ENCODE data around the gene RBM4B. TPM values are rescaled to one million over a fixed set of nuclear protein-coding genes. Genes with fewer than 3 reads are reported as not detected.

RBM4B gene
- total RNA-seq, 1 donor from 2014 or later: 61.2 TPM

DNA sequence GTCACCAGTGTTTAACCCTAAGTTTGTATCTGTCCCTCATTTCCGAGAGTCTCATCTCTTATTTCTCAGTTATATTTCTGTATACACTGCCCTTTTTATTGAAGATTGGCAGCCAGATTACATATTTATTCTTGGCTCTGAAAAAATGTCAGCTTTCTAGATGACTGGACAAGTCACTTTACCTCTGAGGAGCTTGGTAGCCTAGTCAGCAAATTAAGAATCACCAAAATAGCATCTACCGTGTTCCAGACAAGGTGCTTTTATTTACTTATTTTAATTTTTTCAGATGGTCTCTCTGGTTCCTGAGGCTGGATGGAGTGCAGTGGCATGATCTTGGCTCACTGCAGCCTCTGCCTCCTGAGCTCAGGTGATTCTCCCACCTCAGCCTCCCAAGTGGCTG lies 44.7 kb downstream of the RBM4B start:
- H3K9me3 Mint-ChIP-seq (ENCODE audit: unreplicated experiment): no peaks in the 10 kb centered on the region
- H3K27ac Mint-ChIP-seq (ENCODE audit: unreplicated experiment): no peak overlapping the region
- TF ChIP-seq, protein P1, sequence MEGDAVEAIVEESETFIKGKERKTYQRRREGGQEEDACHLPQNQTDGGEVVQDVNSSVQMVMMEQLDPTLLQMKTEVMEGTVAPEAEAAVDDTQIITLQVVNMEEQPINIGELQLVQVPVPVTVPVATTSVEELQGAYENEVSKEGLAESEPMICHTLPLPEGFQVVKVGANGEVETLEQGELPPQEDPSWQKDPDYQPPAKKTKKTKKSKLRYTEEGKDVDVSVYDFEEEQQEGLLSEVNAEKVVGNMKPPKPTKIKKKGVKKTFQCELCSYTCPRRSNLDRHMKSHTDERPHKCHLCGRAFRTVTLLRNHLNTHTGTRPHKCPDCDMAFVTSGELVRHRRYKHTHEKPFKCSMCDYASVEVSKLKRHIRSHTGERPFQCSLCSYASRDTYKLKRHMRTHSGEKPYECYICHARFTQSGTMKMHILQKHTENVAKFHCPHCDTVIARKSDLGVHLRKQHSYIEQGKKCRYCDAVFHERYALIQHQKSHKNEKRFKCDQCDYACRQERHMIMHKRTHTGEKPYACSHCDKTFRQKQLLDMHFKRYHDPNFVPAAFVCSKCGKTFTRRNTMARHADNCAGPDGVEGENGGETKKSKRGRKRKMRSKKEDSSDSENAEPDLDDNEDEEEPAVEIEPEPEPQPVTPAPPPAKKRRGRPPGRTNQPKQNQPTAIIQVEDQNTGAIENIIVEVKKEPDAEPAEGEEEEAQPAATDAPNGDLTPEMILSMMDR (IDR thresholded peaks at IDR 0.05; ENCODE audit: partially characterized antibody, unreplicated experiment): no peak
- peaks cover 2% of the 10 kb centered on the region for H3K27me3 Mint-ChIP-seq (ENCODE audit: unreplicated experiment)
- H3K4me1 Mint-ChIP-seq (ENCODE audit: low read depth, unreplicated experiment): peaks cover 22% of the 10 kb centered on the region
- H3K36me3 Mint-ChIP-seq (ENCODE audit: unreplicated experiment): no peaks in the 10 kb centered on the region
- no peak for DNase-seq
- H3K4me3 Mint-ChIP-seq (ENCODE audit: unreplicated experiment): no peak overlapping the region

DNA sequence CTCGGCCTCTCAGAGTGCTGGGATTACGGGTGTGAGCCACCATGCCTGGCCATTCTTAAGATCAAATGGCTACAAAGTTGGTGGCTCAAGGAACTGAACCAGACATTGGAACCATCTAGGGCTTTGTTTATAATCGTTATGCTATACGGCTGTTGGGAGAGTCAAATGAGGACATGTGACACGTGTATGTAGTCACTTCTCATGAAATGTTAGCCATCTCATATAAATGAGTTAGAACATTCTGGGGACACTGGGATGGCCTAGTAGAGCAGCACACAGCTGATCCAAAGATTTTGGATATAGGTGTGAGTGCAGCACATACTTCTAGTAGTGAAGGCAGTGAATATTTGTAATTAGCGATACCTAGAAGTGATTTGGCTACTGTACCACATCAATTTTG lies 45.8 kb downstream of the RBM4B start:
- Mint-ChIP-seq H3K27me3 (ENCODE audit: unreplicated experiment) (peaks cover under 1% of the 10 kb centered on the region), H3K9me3 (ENCODE audit: unreplicated experiment) (no peaks in the 10 kb centered on the region), H3K4me1 (ENCODE audit: low read depth, unreplicated experiment) (peaks cover 17% of the 10 kb centered on the region), H3K4me3 (ENCODE audit: unreplicated experiment) (no peak overlapping the region), H3K36me3 (ENCODE audit: unreplicated experiment) (no peaks in the 10 kb centered on the region), H3K27ac (ENCODE audit: unreplicated experiment) (peak overlapping the region; percentile 6)
- no peak for DNase-seq
- TF ChIP-seq, protein P1 (IDR thresholded peaks at IDR 0.05; ENCODE audit: partially characterized antibody, unreplicated experiment): no peak

DNA sequence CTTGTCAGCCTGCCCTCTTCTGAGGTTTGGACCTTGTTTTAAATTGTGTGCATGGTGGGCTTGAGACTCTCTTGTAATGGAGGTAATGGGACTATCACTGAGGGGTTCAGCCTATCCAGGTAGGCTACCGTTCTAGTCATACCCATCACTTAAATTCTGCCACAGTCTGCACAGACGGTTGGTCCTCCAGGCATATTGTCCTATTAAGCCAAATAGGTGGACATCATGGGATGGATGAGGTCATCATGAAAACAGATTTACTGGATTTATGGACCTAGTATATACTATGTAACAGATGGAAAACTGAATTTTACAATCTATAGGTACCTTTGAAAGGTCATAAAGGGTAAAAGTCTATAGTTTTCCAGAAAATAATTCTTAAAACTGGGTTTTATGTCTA lies 48.3 kb downstream of the RBM4B start:
- Mint-ChIP-seq H3K4me3 (ENCODE audit: unreplicated experiment) (no peak overlapping the region), H3K4me1 (ENCODE audit: low read depth, unreplicated experiment) (peaks cover 16% of the 10 kb centered on the region), H3K27me3 (ENCODE audit: unreplicated experiment) (peaks cover 1% of the 10 kb centered on the region), H3K9me3 (ENCODE audit: unreplicated experiment) (peaks cover 6% of the 10 kb centered on the region), H3K27ac (ENCODE audit: unreplicated experiment) (no peak overlapping the region), H3K36me3 (ENCODE audit: unreplicated experiment) (no peaks in the 10 kb centered on the region)
- TF ChIP-seq, protein P1 (IDR thresholded peaks at IDR 0.05; ENCODE audit: partially characterized antibody, unreplicated experiment): no peak
- no peak for DNase-seq

DNA sequence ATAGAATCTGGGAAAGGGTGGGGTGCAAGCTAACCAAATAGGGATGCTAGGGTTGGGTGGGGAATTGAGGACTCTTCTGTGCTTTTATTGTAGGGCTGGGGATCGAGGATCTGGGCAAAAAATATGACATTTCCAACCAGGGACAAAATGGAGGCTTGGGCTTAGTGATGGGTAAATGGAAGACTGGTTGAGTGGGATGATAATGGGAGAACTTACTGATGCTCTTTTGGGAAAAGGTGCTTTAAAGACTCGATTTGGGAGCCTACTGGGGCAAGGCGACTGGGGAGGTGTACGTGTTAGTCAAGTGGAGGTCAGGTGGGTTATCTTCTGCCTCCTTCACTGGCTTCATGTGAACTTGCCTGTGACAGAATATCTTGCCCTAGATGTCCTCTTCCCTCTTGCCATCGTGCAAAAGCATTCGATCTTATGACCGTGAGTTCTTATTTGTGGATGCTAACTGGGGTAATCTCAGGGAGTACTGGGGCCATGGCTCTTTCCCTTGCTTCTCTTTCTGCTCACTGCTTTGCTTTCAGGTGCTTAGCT lies 49.6 kb downstream of the RBM4B start:
- peak overlapping the region; percentile 35 for H3K27ac Mint-ChIP-seq (ENCODE audit: unreplicated experiment)
- peaks cover 26% of the 10 kb centered on the region for H3K4me1 Mint-ChIP-seq (ENCODE audit: low read depth, unreplicated experiment)
- peak overlapping the region; percentile 5 for H3K4me3 Mint-ChIP-seq (ENCODE audit: unreplicated experiment)
- H3K36me3 Mint-ChIP-seq (ENCODE audit: unreplicated experiment): peaks cover 5% of the 10 kb centered on the region
- H3K9me3 Mint-ChIP-seq (ENCODE audit: unreplicated experiment): peaks cover 8% of the 10 kb centered on the region
- TF ChIP-seq, protein P1 (IDR thresholded peaks at IDR 0.05; ENCODE audit: partially characterized antibody, unreplicated experiment): no peak
- no peak for DNase-seq
- H3K27me3 Mint-ChIP-seq (ENCODE audit: unreplicated experiment): peaks cover 5% of the 10 kb centered on the region

DNA sequence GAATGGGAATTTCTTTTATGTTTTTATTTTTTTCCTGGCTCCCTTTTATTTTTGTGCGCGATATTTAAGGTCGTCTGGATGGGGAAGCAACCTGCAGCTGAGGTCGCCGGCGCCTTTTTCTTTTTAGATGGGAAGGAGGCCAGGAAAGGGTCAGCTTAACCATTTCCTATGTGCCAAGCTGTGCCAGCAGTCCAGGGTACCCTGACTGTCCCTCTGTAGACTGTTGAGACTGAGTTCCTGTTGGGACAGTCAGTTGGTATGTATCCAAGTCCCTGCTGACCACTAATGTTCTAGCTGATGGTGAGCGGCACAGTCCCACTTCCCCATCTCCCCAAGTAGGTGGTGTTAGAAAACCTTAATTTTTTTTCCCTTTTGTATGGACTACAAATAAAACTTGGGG lies 50.8 kb downstream of the RBM4B start:
- H3K27me3 Mint-ChIP-seq (ENCODE audit: unreplicated experiment): peaks cover 5% of the 10 kb centered on the region
- no peak overlapping the region for H3K27ac Mint-ChIP-seq (ENCODE audit: unreplicated experiment)
- peaks cover 34% of the 10 kb centered on the region for H3K4me1 Mint-ChIP-seq (ENCODE audit: low read depth, unreplicated experiment)
- H3K4me3 Mint-ChIP-seq (ENCODE audit: unreplicated experiment): no peak overlapping the region
- DNase-seq: no peak
- peaks cover 8% of the 10 kb centered on the region for H3K9me3 Mint-ChIP-seq (ENCODE audit: unreplicated experiment)
- peaks cover 5% of the 10 kb centered on the region for H3K36me3 Mint-ChIP-seq (ENCODE audit: unreplicated experiment)
- TF ChIP-seq, protein P1 (IDR thresholded peaks at IDR 0.05; ENCODE audit: partially characterized antibody, unreplicated experiment): no peak

Measured in glutamatergic neuron (in vitro differentiated cells).